Measurements from ENCODE around the gene UNC79. TPM values are rescaled to one million over a fixed set of nuclear protein-coding genes. Genes with fewer than 3 reads are reported as not detected.

Gene UNC79
- total RNA-seq, 1 experiment from 2014 or later: 0.05 TPM

DNA sequence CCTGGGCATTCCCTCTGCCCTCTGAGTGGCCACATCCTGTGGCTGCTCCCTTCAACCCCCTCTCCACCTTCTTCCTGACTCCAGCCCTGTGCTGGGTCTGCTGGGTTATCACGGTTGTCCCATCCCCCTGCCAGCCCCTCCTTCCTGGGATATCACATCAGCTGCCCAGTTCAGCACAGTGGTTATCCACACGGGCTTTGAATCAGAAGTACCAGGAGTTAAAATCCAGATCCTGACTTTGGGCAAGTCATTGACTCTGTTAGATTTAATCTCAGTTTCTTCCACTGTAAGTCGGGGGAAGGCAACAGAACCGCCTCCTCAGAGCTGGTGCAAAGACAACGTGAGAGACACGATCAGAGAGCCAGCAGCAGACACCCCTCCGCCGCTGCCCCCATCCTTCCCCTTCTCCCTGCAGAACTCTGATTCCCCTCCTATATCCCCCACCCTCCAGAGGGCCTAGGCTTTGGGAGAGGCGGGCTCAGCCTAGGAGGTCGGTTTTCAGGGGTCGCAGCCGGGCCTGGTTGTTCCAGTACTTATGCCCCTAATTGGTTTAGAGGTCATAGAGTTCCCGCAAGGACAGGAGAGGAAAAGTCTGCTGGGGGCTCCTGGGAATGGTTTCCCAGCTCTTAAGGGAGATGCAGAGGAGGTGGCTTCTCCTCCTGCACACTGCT, 315.0 kb downstream of the UNC79 start:
- Histone ChIP-seq H3K4me1 (ENCODE audit: control insufficient read depth, insufficient read depth, low read length) (no peaks in the 10 kb centered on the region), H3K4me3 (ENCODE audit: low read depth in 2 of 2, low read length in 2 of 2) (no peak overlapping the region), H3K36me3 (ENCODE audit: control insufficient read depth, insufficient read depth, low read length) (no peaks in the 10 kb centered on the region), H3K27ac (ENCODE audit: low read length) (no peak overlapping the region), H3K9me3 (ENCODE audit: control insufficient read depth, insufficient read depth, low read depth, low read length) (no peaks in the 10 kb centered on the region), H3K27me3 (ENCODE audit: control insufficient read depth, insufficient read depth, low read length) (no peaks in the 10 kb centered on the region)
- ATAC-seq (no peak), DNase-seq (ENCODE audit: low read depth, low spot score) (no peak)
- no TSS peak for BruUV-seq (replicated peaks)
- ChIA-PET CTCF (no interaction called here), POLR2A (no interaction called here)
- intact Hi-C loops (cut with micrococcal nuclease; ENCODE audit: unreplicated experiment): no loop called here
- in situ Hi-C loops (cut with HindIII; ENCODE audit: low pct_unique_long_range_greater_than_20kb, low sequenced_read_pairs): no loop called here
- no peak for TF ChIP-seq CTCF (IDR thresholded peaks at IDR 0.05)
- TF ChIP-seq SIN3A (IDR thresholded peaks at IDR 0.05; ENCODE audit: borderline replicate concordance, insufficient read depth, low read depth, low read length): no peak
- no peak for TF ChIP-seq TCF7L2 (IDR thresholded peaks at IDR 0.05; ENCODE audit: low read depth, low read length)
- no peak for TF ChIP-seq REST (IDR thresholded peaks at IDR 0.05; ENCODE audit: insufficient read depth in 1 of 2, low read depth in 2 of 2, low read length in 1 of 2)
- TF ChIP-seq POLR2AphosphoS5 (IDR thresholded peaks at IDR 0.05; ENCODE audit: low read depth, low read length): no peak

DNA sequence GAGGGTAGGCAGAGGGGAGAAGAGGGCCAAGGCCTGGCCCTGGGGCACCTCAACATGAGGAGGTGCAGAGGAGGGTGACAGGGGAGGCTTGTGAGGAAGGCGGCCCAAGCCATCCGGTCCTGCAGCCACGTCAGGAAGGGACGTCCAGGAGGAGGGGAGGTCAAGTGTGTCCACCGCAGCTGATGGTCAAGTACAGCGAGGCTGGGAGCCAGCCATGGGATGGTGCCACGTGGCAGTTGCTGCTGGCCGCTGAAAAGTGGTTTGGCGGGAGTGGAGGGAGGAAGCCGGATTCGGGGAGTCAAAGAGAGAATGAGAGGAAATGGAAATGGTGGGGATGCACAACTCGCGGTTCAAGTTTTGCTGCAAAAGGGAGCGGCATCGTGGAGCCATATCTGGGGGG, 316.4 kb downstream of the UNC79 start:
- Histone ChIP-seq H3K9me3 (ENCODE audit: control insufficient read depth, insufficient read depth, low read depth, low read length) (no peaks in the 10 kb centered on the region), H3K4me3 (ENCODE audit: low read depth in 2 of 2, low read length in 2 of 2) (no peak overlapping the region), H3K36me3 (ENCODE audit: control insufficient read depth, insufficient read depth, low read length) (no peaks in the 10 kb centered on the region), H3K4me1 (ENCODE audit: control insufficient read depth, insufficient read depth, low read length) (no peaks in the 10 kb centered on the region), H3K27ac (ENCODE audit: low read length) (no peak overlapping the region), H3K27me3 (ENCODE audit: control insufficient read depth, insufficient read depth, low read length) (no peaks in the 10 kb centered on the region)
- ATAC-seq (no peak), DNase-seq (ENCODE audit: low read depth, low spot score) (no peak)
- TF ChIP-seq POLR2AphosphoS5 (IDR thresholded peaks at IDR 0.05; ENCODE audit: low read depth, low read length): no peak
- TF ChIP-seq REST (IDR thresholded peaks at IDR 0.05; ENCODE audit: insufficient read depth in 1 of 2, low read depth in 2 of 2, low read length in 1 of 2): no peak
- no peak for TF ChIP-seq CTCF (IDR thresholded peaks at IDR 0.05)
- no peak for TF ChIP-seq SIN3A (IDR thresholded peaks at IDR 0.05; ENCODE audit: borderline replicate concordance, insufficient read depth, low read depth, low read length)
- TF ChIP-seq TCF7L2 (IDR thresholded peaks at IDR 0.05; ENCODE audit: low read depth, low read length): no peak
- ChIA-PET POLR2A (no interaction called here), CTCF (no interaction called here)
- in situ Hi-C loops (cut with HindIII; ENCODE audit: low pct_unique_long_range_greater_than_20kb, low sequenced_read_pairs) (no loop called here), intact Hi-C loops (cut with micrococcal nuclease; ENCODE audit: unreplicated experiment) (no loop called here)
- BruUV-seq (replicated peaks): no TSS peak
